HG03103 (cell line): Measurements from ENCODE around the gene DSCAM.

Experiments used
- ATAC-seq: cut with Tn5 transposase; IDR thresholded peaks from one replicate; pipeline ENCODE4 v1.9.1; 2021; ENCODE audit warnings: low read depth; ENCODE audit not compliant: unreplicated experiment

Gene DSCAM

DNA sequence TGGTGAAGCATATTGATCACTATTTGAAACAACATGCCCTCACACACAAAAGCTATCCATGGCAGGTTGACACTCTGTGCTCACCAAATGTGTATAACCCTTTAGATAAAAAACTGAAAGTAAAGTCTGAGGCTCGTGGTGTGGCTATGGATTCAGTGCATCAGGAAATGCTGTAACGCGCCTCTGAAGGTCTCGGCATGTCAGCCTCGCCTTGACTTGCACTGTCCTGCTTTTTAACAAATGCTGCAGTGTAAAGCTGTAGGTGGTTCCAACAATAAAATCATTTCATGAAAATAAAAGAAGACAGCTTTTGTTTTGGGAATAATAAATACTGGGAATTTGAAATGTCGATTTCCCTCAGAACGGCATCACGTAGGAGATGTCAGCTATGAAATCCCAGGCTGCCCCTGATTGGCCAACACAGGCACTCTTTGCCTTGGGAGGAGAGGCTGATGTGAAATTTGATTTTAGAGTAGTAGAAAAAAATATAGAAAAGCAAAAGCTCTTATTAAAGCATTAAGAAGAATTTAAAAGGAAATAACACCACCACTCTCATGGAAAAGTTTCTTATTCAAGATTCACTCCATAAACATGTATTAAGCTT, 168.2 kb downstream of the DSCAM start:
- no peak for ATAC-seq

DNA sequence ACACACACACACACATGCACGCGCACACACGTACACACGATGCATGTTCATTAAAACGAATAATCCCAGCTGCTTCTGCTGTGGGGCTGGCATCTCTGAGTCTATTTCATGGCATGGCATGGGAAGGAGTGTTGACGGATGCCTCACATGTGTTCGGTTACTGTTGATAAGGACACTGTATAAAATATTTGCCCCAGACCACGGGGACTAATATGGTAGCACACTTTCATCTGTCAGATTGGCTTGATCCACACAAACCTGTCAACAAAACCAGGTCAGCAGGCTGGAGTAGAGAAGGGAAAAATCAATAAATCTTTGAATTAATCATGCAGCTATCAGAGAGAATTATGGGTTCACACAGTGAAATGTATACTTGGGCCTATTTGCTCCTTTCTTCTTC, 171.9 kb downstream of the DSCAM start:
- no peak for ATAC-seq

GRCh38 chr21:40672602-40673001, 174.4 kb downstream of the DSCAM start:
- no peak for ATAC-seq

- no peak for ATAC-seq
Measured at GRCh38 chr21:40671716-40672115, 175.2 kb downstream of the DSCAM start.

GRCh38 chr21:40668555-40669275, 178.2 kb downstream of the DSCAM start:
- no peak for ATAC-seq

GRCh38 chr21:40667967-40668366, 179.0 kb downstream of the DSCAM start:
- no peak for ATAC-seq

DNA sequence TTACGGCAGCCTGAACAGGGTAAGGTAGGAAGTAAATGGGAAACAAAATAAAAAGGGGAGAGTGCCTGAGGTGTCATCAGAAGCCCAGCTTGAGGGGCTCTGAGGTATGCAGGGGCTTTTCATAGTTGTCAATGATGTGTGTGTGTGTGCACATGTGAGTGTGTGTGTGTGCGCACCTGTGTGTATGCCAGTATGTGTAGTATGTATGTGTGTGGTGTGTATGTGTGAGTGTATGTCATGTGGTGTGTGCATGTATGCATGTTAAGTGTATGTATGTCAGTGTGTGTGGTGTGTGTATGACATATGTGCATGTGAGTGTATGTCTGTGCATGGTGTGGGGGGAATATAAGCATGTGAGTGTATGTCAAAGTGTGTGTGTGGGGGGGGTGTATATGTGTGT, 184.1 kb downstream of the DSCAM start:
- ATAC-seq, result no peak

DNA sequence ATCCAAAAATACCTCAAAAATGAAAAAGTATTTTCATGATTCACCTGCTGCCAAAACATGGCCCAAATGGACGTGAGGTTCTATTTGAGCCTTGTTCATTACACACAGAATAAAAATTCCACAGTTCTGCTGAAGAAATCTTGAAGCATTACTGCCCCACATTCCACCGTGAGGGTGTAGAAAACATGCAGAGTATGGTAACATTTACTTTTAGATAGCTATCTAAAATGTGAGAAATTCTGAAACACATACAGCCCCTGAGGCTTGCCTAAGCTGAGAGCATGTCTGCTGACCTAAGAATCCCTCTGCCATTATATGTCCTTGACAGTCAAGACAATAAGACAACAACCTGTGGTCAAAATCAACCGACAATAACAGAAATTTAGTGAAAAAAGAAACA, 186.5 kb downstream of the DSCAM start:
- no peak for ATAC-seq

DNA sequence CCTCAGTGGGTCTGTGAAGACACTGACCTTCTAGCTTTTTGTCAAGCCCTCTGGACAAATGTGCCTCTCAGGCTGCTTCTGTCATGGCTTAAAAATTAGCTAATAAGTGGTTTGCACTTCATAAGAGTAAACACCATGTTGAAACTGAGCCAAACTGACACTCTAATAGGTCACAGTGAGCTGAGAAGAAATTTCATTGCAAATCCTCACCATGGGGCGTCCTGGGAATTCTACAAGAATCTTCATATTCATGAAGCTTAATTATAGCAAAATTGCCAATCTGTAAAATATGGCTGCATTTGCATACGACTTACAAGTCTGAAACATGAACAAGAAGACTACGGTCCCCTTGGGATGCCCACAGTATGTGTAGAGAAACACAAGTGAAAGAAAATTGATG, 188.6 kb downstream of the DSCAM start:
- no peak for ATAC-seq

DNA sequence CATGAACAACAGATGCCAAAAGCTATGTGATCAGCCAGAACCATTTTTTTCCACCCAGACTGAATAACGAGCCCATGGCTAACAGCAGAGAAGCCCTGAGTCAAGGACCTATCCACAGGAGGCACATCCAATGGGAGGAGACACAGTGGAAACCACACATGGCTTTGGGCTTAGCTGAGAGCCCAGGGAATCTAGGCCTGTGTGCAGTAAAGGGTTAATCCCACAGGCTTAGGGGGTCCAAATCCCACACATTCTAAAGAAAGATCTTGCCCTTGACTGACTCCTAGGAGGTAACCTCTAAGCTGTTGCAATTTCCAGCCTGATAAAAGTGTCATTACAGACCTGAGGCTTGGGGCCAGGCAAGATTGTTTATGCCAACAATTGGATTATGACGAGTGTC, 194.5 kb downstream of the DSCAM start:
- no peak for ATAC-seq

DNA sequence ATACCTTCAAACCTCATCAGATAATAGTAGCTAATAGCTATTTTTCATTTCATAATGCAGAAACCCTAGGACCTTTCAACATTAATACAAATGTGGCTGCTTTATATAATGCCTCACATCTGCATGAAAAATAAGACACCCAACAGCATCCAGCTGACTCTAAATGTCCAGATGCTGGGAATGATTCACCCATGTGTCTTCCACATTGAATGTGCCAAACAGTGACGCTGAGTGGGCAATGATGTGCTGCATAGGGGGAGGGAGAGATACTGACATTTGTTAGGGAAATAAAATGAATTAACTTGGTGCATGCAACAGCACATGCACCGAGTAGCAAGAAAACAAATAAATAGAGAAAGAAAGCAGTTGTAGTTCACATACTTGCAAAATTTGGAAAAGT, 199.3 kb downstream of the DSCAM start:
- no peak for ATAC-seq

DNA sequence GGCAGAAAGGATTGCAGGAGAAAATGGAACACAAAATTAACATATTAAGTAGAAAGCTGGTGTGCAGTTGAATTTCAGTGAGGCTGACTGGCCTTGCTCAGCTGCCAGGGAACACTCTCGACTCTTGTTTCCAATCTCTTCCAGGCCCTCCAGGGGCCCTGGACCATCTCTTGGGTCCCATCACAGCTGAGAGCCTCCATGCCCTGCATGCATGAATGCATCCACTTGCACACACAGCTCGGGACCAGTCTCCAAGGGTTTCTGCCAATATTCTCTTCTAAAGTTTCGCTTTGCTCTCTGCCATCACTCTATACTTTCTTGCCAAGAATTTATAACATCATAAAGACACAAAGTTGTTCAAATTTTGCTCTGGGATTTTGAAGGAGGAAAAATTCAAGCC, 200.3 kb downstream of the DSCAM start:
- no peak for ATAC-seq

DNA sequence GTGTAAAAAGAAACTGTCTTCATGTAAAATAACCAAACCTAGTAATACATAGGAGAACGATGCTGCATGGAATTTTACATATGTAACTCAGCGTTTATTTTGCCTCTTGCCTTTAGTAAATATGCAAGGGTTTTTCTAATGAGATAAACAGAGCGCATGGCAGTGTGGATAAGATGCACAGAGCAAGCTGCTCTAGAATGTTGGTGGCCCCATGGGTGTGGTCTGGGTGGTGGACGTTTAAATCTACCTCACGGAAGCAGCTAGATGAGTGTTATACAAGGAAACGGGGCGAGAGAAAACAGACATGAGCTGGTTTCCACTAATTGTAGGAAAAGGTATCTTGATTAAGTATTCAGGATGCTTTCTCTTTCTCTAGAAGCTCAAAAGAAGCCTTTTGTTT, 205.9 kb downstream of the DSCAM start:
- ATAC-seq, result no peak

- ATAC-seq, result no peak
Measured at GRCh38 chr21:40640266-40640789, 206.6 kb downstream of the DSCAM start.

- no peak for ATAC-seq
Measured at GRCh38 chr21:40639616-40640194, 207.3 kb downstream of the DSCAM start.

DNA sequence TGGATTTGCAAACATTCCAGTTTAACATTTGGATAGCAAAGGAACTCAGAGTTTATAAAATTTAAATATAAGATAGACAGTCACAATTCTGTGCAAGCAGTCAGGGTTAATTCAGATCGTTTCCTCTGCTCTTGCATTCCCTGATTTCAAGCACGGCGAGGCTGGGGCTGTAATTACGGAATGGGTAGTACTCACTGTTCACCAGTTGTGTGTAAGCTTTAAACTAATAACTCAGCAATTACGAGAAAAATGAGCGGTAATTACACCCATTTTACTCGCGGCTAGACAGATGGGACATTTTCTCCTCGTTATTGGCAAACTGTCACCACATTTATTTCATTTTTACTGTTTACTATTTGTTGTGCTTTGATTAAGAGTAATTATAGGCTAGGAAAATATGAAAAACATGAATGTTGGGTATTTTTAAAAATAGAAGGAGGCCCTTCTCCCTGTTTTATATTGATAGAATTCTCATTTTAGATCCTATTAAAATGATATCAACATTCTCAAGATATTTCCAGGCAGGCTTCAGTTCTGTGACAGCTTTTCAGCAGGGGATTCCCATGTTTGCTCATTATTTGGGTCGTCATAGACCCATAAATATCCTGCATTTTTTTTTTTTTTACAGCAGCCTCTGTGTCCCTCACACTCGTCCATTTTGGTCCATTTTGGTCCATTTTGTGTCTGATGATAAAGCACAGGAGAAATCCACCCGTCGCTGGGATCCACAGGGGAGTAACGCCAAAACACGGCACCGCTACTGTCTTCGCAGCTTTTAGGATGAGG, 208.3 kb downstream of the DSCAM start:
- no peak for ATAC-seq

DNA sequence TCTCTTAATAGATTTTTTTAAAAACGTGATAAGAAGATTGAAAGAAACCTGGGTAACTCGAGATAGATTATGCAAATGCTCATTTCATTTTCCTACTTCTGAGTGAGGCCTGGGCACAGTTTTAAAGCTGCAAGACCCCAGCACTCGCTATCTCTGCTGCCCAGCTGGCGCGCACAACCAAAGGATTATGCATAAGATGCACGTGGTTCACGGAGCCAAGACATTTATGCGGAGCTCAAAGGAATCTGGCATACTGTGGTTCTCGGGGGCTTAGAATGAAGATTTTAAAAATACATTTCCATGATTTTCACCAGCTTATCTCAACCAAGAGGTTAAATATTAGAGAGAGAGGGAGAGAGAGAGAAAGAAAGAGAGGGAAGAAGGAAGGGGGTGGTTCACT, 210.9 kb downstream of the DSCAM start:
- no peak for ATAC-seq

- ATAC-seq, result no peak
Measured at GRCh38 chr21:40635391-40635790, 211.6 kb downstream of the DSCAM start.

DNA sequence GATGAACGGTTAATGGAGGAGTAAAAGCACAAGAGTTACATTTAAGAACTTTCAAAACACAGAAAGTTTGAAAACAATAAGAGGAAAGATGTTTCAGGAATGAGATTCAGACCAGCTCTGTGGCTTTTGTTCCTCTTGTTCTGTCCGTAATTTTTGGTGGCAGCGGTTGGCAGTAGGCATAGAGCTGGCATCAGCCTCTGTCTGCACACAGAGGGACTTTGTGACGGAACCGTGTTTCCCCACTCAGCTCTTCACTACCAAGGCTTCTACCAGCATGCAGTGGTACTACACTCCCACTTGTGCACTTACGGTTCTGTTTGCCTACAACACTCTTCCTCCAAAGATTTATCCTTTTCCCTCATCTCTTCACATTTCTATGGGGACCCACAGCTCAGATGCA, 212.8 kb downstream of the DSCAM start:
- no peak for ATAC-seq

DNA sequence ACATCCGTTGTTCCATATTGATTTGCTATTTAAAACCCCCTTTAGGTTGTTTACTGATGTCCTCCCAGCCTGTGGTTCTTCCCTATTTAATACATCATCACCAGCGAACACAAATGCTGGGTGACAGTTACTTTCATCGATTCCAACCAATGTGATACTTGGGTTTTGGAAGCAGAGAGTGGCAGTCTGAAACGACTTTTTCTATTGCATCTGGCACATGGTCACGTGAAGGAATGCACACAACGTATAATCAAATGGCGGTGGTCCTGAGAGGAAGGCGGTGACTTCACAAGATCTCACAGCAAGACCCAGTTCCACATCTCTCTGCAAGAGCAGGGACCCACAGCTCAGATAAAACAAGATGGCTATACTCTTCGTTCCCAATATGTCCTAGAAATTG, 213.9 kb downstream of the DSCAM start:
- ATAC-seq, result no peak

DNA sequence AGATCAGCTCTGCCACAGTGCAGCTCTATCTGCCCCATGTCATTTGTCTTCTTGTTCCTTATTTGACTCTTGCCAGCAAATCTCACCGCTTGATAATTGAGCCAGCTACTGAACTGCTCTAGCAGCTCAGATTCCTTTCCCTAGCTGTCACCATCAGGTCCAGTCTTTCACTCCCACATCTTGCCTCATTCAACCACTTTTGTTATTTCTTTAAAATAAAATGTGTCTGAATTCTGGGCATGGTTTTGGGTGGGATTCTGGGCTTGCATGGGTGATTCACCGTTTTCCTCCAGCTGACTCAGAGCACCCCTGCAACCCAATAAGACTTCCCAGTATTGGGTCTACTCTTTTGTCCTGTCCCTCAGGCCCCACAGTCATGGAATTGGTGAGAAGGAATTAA, 215.7 kb downstream of the DSCAM start:
- no peak for ATAC-seq
